ENCODE results near the gene CCDC8. TPM values are rescaled to one million over a fixed set of nuclear protein-coding genes. Genes with fewer than 3 reads are reported as not detected.

CCDC8 gene
- total RNA-seq, 2 experiments from 2014 or later, result not detected

DNA sequence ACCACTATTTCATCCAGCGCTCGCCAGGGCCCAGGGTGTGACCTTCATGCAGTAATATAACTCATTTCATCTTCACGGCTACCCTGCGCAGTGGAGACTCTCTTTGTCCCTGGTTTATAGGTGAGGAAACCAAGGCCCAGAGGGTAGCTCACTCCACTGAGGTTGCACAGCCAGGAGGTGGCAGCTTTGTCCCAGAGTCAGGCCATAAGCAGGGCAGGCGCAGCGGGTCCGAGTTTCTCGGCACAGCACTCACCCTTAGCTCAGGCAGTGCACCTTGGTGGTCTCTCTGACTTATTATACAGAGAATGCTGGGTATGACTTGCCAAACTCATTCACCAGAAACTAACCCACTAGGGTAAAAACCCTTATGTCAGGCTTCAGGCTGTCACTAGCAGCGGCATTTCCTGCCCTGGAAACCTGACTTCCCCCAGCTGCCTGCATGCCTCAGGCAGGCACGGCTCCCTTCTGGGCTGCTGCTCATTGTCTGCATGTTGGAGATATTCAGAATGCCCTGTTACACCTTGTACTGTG lies 41.9 kb downstream of the CCDC8 start:
- DNase-seq, result peak; percentile 34
- H3K27me3 Mint-ChIP-seq (ENCODE audit: low read depth), result no peaks in the 10 kb centered on the region
- CTCF ChIA-PET, result interaction anchor here (0.6 kb wide), 2 partner anchors 66 to 232 kb away, joined by 3 read pairs; no protein-coding TSS in a partner anchor
- H3K9me3 Mint-ChIP-seq, result no peaks in the 10 kb centered on the region
- no peak overlapping the region for H3K4me3 Mint-ChIP-seq
- H3K36me3 Mint-ChIP-seq (ENCODE audit: low read depth), result peaks cover 11% of the 10 kb centered on the region
- no peak overlapping the region for H3K27ac Mint-ChIP-seq
- peaks cover 20% of the 10 kb centered on the region for H3K4me1 Mint-ChIP-seq (ENCODE audit: low read depth)
- intact Hi-C loops (cut with micrococcal nuclease), result loop anchor here (2.0 kb wide), 1 partner anchor 25 kb away; the partner anchor contains the start of gene PPP5C

DNA sequence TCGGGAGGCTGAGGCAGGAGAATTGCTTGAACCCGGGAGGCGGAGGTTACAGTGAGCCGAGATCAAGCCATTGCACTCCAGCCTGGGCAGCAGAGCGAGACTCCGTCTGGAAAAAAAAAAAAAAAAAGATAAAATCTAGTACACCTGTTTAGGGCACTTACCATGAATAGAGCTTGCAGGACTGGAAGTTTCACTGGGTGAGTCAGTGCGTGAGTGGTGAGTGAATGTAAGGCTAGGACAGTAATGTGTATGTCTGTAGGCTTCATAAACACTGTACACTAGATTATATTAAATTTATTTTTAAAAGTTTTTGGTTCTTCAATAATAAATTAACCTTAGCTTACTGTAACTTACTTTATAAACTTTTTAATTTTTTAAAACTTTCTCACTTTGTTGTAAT lies 43.5 kb downstream of the CCDC8 start:
- Mint-ChIP-seq H3K27ac (no peak overlapping the region), H3K36me3 (ENCODE audit: low read depth) (peaks cover 4% of the 10 kb centered on the region), H3K9me3 (no peaks in the 10 kb centered on the region), H3K4me3 (no peak overlapping the region), H3K4me1 (ENCODE audit: low read depth) (peaks cover 25% of the 10 kb centered on the region), H3K27me3 (ENCODE audit: low read depth) (no peaks in the 10 kb centered on the region)
- intact Hi-C loops (cut with micrococcal nuclease), result loop anchor here (2.0 kb wide), 1 partner anchor 23 kb away; the partner anchor contains the start of gene PPP5C
- DNase-seq, result peak; percentile 38
- CTCF ChIA-PET, result interaction anchor here (0.6 to 0.8 kb wide), 4 partner anchors 15 to 727 kb away, joined by 3 to 4 read pairs (median 3); no protein-coding TSS in a partner anchor

DNA sequence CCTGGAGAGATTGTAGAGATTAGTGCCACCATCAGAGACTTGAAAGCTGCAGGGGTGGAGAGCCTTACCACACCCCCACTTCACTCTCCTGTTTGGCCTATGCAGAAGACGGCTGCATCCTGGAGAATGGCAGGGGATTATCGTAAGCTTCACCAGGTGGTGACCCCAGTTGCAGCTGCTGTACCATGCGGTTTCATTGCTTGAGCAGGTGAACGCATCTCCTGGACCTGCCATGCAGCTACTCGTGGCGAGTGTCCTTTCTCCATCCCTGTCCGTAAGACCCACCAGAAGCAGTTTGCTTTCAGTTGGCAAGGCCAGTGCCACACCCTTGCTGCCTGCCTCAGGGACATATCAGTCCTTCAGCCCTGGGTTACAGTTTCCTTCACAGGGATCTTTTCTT lies 45.2 kb downstream of the CCDC8 start:
- Mint-ChIP-seq H3K36me3 (ENCODE audit: low read depth) (peaks cover 13% of the 10 kb centered on the region), H3K27me3 (ENCODE audit: low read depth) (no peaks in the 10 kb centered on the region), H3K4me1 (ENCODE audit: low read depth) (peaks cover 30% of the 10 kb centered on the region), H3K27ac (no peak overlapping the region), H3K4me3 (no peak overlapping the region), H3K9me3 (no peaks in the 10 kb centered on the region)
- no peak for DNase-seq
- CTCF ChIA-PET, result interaction anchor here (0.6 to 1.2 kb wide), 2 partner anchors 28 to 118 kb away, joined by 3 to 4 read pairs; no protein-coding TSS in a partner anchor
- intact Hi-C loops (cut with micrococcal nuclease), result no loop called here

DNA sequence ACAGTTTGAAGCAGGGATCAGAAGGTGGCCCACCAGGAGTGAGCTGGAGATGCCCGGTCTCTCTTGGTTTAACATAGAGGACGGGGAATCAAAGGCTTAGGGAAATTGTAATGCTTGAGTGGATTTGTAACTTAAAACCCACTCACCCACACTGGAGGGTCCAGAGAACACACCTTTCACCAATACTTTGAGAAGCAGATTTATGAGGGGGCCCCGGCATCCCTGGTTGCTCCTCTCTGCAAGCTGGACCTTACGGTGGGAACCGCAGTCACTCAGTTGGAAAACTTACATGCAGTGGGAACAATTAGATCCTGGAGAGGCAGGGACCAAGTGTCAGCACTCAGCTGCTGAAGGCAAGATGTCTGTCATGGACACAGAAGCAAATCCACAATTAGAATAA lies 45.9 kb downstream of the CCDC8 start:
- Mint-ChIP-seq H3K27ac (no peak overlapping the region), H3K4me1 (ENCODE audit: low read depth) (peaks cover 30% of the 10 kb centered on the region), H3K27me3 (ENCODE audit: low read depth) (no peaks in the 10 kb centered on the region), H3K9me3 (no peaks in the 10 kb centered on the region), H3K36me3 (ENCODE audit: low read depth) (peaks cover 13% of the 10 kb centered on the region), H3K4me3 (no peak overlapping the region)
- CTCF ChIA-PET, result no interaction called here
- intact Hi-C loops (cut with micrococcal nuclease), result no loop called here
- no peak for DNase-seq

DNA sequence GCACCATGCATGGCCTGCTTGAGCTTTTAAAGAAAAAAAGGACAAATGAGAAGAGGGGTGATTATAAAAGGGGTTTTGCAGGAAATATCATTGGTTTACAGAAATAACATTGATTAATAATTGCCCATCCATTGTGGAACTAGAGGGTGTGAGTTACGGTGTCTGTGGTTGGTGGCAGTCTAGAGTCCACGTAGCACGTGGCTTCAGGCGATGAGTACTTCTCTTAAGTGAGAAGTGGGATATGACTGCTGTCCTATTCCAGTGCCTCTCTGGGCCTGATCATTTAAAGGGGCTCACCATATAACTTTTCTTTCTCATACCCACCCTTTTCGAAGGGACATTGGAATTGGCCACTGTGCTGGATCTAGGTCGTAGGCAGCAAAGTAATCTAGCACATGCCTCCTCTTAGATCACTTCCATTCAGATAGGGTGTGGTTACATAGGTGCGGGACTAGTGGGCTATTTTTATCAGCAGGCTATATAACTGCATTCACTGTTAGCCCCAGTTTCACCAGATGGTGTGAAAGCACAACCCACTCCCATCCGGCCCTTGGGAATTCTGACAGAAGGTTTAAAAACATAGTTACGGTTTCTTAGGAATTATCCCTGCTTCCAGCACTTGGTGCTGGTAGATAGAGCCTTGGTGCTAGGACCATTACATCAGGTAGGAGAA lies 46.6 kb downstream of the CCDC8 start:
- intact Hi-C loops (cut with micrococcal nuclease), result no loop called here
- H3K4me3 Mint-ChIP-seq, result no peak overlapping the region
- H3K27me3 Mint-ChIP-seq (ENCODE audit: low read depth), result no peaks in the 10 kb centered on the region
- no peak for DNase-seq
- no peaks in the 10 kb centered on the region for H3K9me3 Mint-ChIP-seq
- CTCF ChIA-PET, result no interaction called here
- H3K36me3 Mint-ChIP-seq (ENCODE audit: low read depth), result peaks cover 15% of the 10 kb centered on the region
- H3K27ac Mint-ChIP-seq, result no peak overlapping the region
- H3K4me1 Mint-ChIP-seq (ENCODE audit: low read depth), result peaks cover 27% of the 10 kb centered on the region

DNA sequence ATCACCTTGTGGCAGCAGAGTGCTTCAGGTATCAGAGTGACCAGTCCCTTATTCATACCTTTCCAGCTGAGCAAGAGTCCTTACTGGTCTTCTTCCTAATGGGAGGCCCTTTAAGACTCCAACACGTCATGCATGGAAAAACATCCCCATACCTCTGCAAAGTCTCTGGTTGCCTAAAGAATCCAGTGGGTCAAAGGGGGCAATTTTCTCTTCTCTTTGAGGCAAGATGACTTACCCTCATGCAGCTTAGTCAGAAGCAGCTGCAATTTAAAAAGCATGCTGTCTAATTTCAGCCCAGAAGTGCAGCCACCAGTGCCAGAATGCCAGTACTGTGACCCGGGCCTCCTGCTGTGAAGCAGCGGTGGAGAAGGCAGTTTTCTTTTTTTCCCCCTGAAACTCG lies 47.8 kb downstream of the CCDC8 start:
- Mint-ChIP-seq H3K36me3 (ENCODE audit: low read depth) (peaks cover 18% of the 10 kb centered on the region), H3K4me3 (no peak overlapping the region), H3K9me3 (no peaks in the 10 kb centered on the region), H3K27me3 (ENCODE audit: low read depth) (no peaks in the 10 kb centered on the region), H3K27ac (no peak overlapping the region), H3K4me1 (ENCODE audit: low read depth) (peaks cover 25% of the 10 kb centered on the region)
- intact Hi-C loops (cut with micrococcal nuclease), result no loop called here
- CTCF ChIA-PET, result no interaction called here
- DNase-seq, result no peak

DNA sequence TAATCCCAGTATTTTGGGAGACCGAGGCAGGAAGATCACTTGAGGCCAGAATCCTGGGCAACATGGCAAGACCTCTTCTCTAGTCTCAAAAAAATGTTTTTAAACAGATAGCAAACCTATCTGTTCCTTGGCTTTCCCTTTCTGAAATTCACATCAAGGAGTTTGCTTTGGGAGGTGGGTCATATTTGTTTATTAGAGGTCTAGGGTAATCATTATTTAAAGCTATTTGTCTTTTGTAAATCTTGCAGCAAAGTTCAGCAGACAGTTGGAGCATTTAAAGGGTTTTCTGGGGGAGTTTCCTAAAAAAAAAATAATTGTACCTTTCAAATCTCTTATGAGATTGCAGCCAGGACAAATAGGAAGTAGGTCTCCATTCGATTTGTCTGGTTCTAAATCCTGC lies 49.0 kb downstream of the CCDC8 start:
- no peaks in the 10 kb centered on the region for H3K27me3 Mint-ChIP-seq (ENCODE audit: low read depth)
- H3K4me3 Mint-ChIP-seq, result no peak overlapping the region
- no peaks in the 10 kb centered on the region for H3K9me3 Mint-ChIP-seq
- H3K4me1 Mint-ChIP-seq (ENCODE audit: low read depth), result peaks cover 26% of the 10 kb centered on the region
- CTCF ChIA-PET, result interaction anchor here (0.6 to 0.9 kb wide), 2 partner anchors 17 to 476 kb away, joined by 3 read pairs; partner anchors contain the start of gene PPP5C
- no peak for DNase-seq
- H3K36me3 Mint-ChIP-seq (ENCODE audit: low read depth), result peaks cover 21% of the 10 kb centered on the region
- intact Hi-C loops (cut with micrococcal nuclease), result no loop called here
- no peak overlapping the region for H3K27ac Mint-ChIP-seq

DNA sequence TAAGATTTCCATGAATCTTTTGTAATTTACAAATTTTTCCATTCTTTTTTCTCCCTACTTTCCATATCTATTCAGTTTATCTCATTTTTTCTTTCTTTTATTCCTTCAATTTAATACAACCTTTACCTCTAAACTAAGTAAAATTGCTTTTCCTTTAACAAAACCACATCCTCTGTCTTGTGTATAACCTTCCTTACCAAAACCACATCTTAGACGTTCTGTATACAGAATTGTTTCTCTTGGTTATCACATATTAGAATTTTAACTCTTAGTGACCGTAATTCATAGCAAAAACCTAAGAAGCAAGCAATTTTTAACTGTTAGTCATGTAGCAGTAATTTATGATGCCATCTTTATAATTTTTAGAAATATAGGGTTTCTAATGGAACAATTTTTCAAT lies 51.4 kb downstream of the CCDC8 start:
- Mint-ChIP-seq H3K36me3 (ENCODE audit: low read depth) (peaks cover 25% of the 10 kb centered on the region), H3K9me3 (no peaks in the 10 kb centered on the region), H3K27ac (no peak overlapping the region), H3K4me3 (no peak overlapping the region), H3K27me3 (ENCODE audit: low read depth) (no peaks in the 10 kb centered on the region), H3K4me1 (ENCODE audit: low read depth) (peaks cover 34% of the 10 kb centered on the region)
- DNase-seq, result no peak
- intact Hi-C loops (cut with micrococcal nuclease), result no loop called here
- CTCF ChIA-PET, result interaction anchor here (0.6 kb wide), 1 partner anchor 15 kb away, joined by 3 read pairs; no protein-coding TSS in a partner anchor

Other genes with a start within 250 kb of the CCDC8 start
- not detected for gene IGFL1, start 183.8 kb downstream of the CCDC8 start, total RNA-seq
- not detected for gene HIF3A, start 116.5 kb downstream of the CCDC8 start, total RNA-seq
- gene PPP5C, start 66.5 kb downstream of the CCDC8 start, total RNA-seq, result 10 to 100 TPM; 87.4 to 89.2 TPM
- not detected for gene PNMA8C, start 15.4 kb upstream of the CCDC8 start, total RNA-seq
- gene PNMA8A, start 58.0 kb upstream of the CCDC8 start, total RNA-seq, result 1 to 10 TPM; 1.1 to 1.5 TPM
- under 1 TPM; 0.35 to 0.52 TPM for gene PNMA8B, start 82.3 kb upstream of the CCDC8 start, total RNA-seq
- 100 to 1,000 TPM; 482 to 500 TPM for gene CALM3, start 187.8 kb upstream of the CCDC8 start, total RNA-seq
- gene PTGIR, start 211.5 kb upstream of the CCDC8 start, total RNA-seq, result 10 to 100 TPM; 16.3 to 17.2 TPM
- 1 to 10 TPM; 7.1 to 8.1 TPM for gene GNG8, start 222.6 kb upstream of the CCDC8 start, total RNA-seq
- gene DACT3, start 247.6 kb upstream of the CCDC8 start, total RNA-seq, result 1 to 10 TPM; 2.4 to 3.0 TPM